Retinal pigment epithelial cell (primary cell): ENCODE data around the gene SYNM.

Experiments
- DNase-seq: peaks from one replicate; pipeline ENCODE4 v3.0.0-alpha.2; 2010; ENCODE audit warnings: low read depth
- H3K4me3 ChIP-seq: 2 replicates; pipeline ENCODE4 v1.5.1; 2011; ENCODE audit warnings: mild to moderate bottlenecking, low read length, control low read depth, moderate library complexity
- CTCF ChIP-seq: conservative IDR thresholded peaks from 2 replicates; pipeline ENCODE4 v1.5.1; 2011; ENCODE audit warnings: low read depth, low read length, control low read depth, inconsistent platforms

Gene SYNM

GRCh38 chr15:99145005-99145404 lies 40.1 kb downstream of the SYNM start:
- TF ChIP-seq CTCF: no peak
- DNase-seq: no peak

GRCh38 chr15:99145778-99146177 lies 40.9 kb downstream of the SYNM start:
- no peak for TF ChIP-seq CTCF
- DNase-seq: no peak
- no peak overlapping the region for H3K4me3 ChIP-seq

More at GRCh38 chr15:99145005-99145404, 40.1 kb downstream of the SYNM start:
- no peak overlapping the region for H3K4me3 ChIP-seq

GRCh38 chr15:99146661-99147060 lies 41.8 kb downstream of the SYNM start:
- no peak for DNase-seq
- H3K4me3 ChIP-seq: no peak overlapping the region
- TF ChIP-seq CTCF: no peak

- H3K4me3 ChIP-seq: no peak overlapping the region
- TF ChIP-seq CTCF: no peak
- no peak for DNase-seq
Observed at GRCh38 chr15:99148851-99149276, 44.0 kb downstream of the SYNM start.

- H3K4me3 ChIP-seq: no peak overlapping the region
- no peak for TF ChIP-seq CTCF
Observed at GRCh38 chr15:99149366-99149765, 44.5 kb downstream of the SYNM start.

GRCh38 chr15:99151156-99151555 lies 46.3 kb downstream of the SYNM start:
- DNase-seq: no peak
- TF ChIP-seq CTCF: no peak
- H3K4me3 ChIP-seq: no peak overlapping the region

More at GRCh38 chr15:99149366-99149765, 44.5 kb downstream of the SYNM start:
- DNase-seq: no peak

GRCh38 chr15:99153026-99153535 lies 48.2 kb downstream of the SYNM start:
- DNase-seq: no peak
- no peak overlapping the region for H3K4me3 ChIP-seq
- TF ChIP-seq CTCF: no peak
